ENCODE data around the gene KCNMA1.

Gene KCNMA1

DNA sequence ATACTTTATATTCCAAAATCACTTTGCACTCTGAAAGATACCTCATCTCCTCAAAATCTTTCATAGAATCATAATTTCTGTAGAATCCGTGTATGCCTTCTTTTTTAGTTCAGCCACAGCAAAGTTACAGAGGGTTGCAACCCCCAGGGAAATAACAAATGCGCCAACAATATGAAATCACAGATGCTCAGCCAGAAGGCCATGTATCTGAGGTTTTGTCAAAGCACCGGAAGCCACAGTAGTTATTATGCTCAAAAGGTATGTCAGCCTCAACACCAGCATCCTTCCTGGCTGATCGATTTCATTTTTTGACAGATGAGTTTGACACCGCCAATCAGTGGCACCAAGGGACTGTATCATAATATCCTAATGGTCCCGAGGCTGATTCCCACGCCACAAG is 204.1 kb downstream of the KCNMA1 start:
- Histone ChIP-seq H3K36me3 (ENCODE audit: control insufficient read depth, insufficient read depth, low read length) (no peaks in the 10 kb centered on the region), H3K4me3 (replicated peaks; ENCODE audit: low read depth, low read length) (no peak overlapping the region), H3K27me3 (replicated peaks; ENCODE audit: control insufficient read depth, insufficient read depth, low read length) (no peaks in the 10 kb centered on the region)
- DNase-seq (ENCODE audit: extremely low read depth, insufficient read length), result no peak
- TF ChIP-seq, protein P1, sequence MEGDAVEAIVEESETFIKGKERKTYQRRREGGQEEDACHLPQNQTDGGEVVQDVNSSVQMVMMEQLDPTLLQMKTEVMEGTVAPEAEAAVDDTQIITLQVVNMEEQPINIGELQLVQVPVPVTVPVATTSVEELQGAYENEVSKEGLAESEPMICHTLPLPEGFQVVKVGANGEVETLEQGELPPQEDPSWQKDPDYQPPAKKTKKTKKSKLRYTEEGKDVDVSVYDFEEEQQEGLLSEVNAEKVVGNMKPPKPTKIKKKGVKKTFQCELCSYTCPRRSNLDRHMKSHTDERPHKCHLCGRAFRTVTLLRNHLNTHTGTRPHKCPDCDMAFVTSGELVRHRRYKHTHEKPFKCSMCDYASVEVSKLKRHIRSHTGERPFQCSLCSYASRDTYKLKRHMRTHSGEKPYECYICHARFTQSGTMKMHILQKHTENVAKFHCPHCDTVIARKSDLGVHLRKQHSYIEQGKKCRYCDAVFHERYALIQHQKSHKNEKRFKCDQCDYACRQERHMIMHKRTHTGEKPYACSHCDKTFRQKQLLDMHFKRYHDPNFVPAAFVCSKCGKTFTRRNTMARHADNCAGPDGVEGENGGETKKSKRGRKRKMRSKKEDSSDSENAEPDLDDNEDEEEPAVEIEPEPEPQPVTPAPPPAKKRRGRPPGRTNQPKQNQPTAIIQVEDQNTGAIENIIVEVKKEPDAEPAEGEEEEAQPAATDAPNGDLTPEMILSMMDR (IDR thresholded peaks at IDR 0.05; ENCODE audit: insufficient read depth, low read length, poor library complexity, severe bottlenecking), result no peak

DNA sequence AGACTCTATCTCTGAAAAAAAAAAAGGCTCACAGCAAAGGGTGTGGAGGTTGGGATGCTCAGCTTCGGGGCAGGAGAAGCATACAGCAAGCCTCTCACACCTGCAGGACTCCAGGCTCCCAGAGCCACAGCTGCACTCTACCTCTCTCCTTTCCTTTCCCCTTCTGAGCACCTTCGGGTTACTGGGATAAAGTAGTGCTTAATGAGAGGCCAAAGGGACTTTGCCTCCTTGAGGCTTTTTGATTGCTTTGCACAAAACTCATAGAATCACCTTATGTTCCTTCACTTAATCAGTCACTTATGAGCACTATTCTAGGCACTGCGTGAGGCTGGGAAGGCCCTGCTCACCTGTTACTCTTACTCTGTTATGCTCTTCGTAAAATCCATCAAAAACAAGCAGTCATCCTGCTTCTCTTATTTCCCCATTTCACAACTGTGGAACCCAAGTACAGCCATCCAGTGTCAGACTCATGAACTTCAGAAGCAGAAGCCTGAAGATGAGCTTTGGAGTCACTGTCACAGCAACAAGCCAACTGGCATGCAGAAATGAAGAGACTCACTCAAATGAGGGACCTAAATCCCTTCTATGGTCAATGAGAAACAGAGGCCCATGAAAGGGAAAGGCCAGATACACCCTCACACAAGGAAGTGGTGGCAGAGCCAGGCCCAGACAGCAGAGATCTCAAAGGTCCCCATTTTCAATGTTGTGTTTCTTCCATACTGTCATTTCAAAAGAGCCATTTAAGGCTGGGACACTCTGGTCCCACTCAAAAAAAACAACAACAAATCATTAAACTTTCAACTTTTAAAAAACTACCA is 205.4 kb downstream of the KCNMA1 start:
- Histone ChIP-seq H3K27me3 (replicated peaks; ENCODE audit: control insufficient read depth, insufficient read depth, low read length) (no peaks in the 10 kb centered on the region), H3K36me3 (ENCODE audit: control insufficient read depth, insufficient read depth, low read length) (no peaks in the 10 kb centered on the region), H3K4me3 (replicated peaks; ENCODE audit: low read depth, low read length) (no peak overlapping the region)
- TF ChIP-seq, protein P1 (IDR thresholded peaks at IDR 0.05; ENCODE audit: insufficient read depth, low read length, poor library complexity, severe bottlenecking), result no peak
- DNase-seq (ENCODE audit: extremely low read depth, insufficient read length), result no peak

DNA sequence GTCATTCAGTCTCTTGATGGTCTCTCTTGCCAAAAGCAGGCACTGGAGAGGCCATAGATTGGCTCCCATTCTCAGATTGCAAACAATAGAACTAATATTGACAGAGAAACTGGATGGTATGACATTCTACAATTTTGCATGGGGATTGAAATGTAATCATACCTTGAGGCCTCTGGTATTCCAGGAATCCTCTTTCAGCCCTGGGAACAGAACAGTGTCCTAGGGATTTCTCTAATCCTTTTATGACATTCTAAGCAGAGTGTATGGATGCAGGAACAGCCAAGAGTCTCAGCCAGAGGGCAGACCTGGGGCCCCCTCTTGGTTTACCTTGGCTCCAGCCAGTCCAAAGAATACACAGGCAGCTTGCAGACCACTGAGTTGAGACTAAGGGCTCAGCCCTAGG is 206.4 kb downstream of the KCNMA1 start:
- Histone ChIP-seq H3K27me3 (replicated peaks; ENCODE audit: control insufficient read depth, insufficient read depth, low read length) (no peaks in the 10 kb centered on the region), H3K36me3 (ENCODE audit: control insufficient read depth, insufficient read depth, low read length) (no peaks in the 10 kb centered on the region), H3K4me3 (replicated peaks; ENCODE audit: low read depth, low read length) (no peak overlapping the region)
- TF ChIP-seq, protein P1 (IDR thresholded peaks at IDR 0.05; ENCODE audit: insufficient read depth, low read length, poor library complexity, severe bottlenecking), result no peak
- DNase-seq (ENCODE audit: extremely low read depth, insufficient read length), result no peak

DNA sequence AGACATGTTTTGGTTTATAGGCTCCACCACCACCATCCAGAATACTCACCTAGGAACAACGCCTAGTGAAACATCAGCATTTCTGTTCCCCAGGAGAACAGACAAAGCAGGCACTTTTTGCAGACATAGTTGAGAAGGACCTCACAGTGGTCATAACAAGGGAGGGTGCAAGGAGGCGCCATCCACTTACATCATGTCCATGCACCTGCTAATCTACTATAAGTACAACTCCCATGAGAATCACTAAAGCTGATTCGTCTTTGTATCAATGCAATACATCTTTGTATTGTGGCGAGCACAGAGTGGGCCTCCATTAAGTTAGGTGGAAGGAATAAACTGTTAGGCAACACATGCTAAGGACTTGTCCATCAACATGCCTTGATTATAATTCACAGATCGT is 207.1 kb downstream of the KCNMA1 start:
- TF ChIP-seq, protein P1 (IDR thresholded peaks at IDR 0.05; ENCODE audit: insufficient read depth, low read length, poor library complexity, severe bottlenecking), result no peak
- no peak for DNase-seq (ENCODE audit: extremely low read depth, insufficient read length)

DNA sequence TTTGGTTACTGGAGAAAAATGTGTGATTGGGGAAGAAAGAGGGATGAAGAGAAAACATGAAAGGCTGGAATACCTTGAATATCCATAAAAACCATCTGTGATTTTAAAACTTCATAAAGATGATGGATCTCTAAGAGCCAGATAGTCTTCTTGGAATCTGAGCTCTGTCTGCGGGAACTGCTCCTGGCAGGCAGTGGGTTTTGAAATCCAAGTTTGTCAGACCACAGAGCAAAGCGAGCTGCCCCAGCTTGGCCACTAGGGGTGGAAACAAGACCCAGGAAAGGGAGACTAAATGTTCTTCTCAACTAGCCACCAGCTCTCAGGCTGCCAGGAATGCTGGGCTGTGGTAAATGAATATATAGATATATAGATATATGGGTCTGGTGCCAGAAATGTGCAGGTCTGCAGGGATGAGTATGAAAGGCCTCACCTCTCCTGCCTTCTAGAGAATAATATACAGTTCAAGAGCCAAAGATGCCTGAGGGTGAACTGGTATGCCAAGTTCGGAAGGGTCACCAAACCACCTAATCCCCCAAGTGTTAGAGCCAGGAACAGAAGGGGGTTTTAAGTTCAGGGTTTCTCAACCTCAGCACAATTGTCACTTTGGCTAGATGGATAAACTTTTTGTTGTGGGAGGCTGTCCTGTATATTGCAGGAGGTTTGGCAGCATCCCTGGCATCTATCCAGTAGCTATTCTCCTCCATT is 208.8 kb downstream of the KCNMA1 start:
- no peaks in the 10 kb centered on the region for H3K36me3 ChIP-seq (ENCODE audit: control insufficient read depth, insufficient read depth, low read length)
- no peak overlapping the region for H3K4me3 ChIP-seq (replicated peaks; ENCODE audit: low read depth, low read length)
- TF ChIP-seq, protein P1 (IDR thresholded peaks at IDR 0.05; ENCODE audit: insufficient read depth, low read length, poor library complexity, severe bottlenecking), result peak; percentile 47
- no peak for DNase-seq (ENCODE audit: extremely low read depth, insufficient read length)
- no peaks in the 10 kb centered on the region for H3K27me3 ChIP-seq (replicated peaks; ENCODE audit: control insufficient read depth, insufficient read depth, low read length)

More for the DNA sequence above, 207.1 kb downstream of the KCNMA1 start:
- Histone ChIP-seq H3K27me3 (replicated peaks; ENCODE audit: control insufficient read depth, insufficient read depth, low read length) (no peaks in the 10 kb centered on the region), H3K4me3 (replicated peaks; ENCODE audit: low read depth, low read length) (no peak overlapping the region), H3K36me3 (ENCODE audit: control insufficient read depth, insufficient read depth, low read length) (no peaks in the 10 kb centered on the region)
